Measurements from ENCODE around the gene GNGT2.

GNGT2 gene

DNA sequence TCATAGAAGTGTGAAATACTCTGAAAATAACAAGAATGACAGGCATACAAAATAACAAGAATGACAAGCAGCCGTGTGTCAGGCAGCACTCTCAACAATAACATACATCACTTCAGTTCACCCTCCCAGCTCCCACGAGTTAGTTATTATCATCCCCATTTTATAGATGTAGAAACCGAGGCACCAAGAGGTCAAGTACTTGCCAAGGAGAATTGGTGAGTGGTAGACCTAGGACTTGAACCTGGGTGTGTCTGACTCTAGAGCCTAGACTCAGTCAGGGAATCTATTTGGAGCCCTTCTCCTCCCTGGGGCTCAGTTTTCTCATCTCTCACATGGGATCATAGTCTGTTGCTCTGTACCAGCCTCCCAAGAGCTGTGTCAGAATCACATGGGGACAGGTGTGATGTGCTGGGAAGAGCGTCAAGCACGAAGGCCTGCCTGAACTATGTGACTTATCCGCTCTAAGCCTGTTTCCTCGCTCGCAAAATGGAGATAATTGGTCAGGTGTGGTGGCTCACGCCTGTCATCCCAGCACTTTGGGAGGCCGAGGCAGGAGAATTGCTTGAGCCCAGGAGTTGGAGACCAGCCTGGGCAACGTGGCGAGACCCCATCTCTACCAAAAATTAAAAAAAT is 39.6 kb upstream of the GNGT2 start:
- DNase-seq (ENCODE audit: extremely low read depth, low read depth), result no peak
- TF ChIP-seq, protein P1, sequence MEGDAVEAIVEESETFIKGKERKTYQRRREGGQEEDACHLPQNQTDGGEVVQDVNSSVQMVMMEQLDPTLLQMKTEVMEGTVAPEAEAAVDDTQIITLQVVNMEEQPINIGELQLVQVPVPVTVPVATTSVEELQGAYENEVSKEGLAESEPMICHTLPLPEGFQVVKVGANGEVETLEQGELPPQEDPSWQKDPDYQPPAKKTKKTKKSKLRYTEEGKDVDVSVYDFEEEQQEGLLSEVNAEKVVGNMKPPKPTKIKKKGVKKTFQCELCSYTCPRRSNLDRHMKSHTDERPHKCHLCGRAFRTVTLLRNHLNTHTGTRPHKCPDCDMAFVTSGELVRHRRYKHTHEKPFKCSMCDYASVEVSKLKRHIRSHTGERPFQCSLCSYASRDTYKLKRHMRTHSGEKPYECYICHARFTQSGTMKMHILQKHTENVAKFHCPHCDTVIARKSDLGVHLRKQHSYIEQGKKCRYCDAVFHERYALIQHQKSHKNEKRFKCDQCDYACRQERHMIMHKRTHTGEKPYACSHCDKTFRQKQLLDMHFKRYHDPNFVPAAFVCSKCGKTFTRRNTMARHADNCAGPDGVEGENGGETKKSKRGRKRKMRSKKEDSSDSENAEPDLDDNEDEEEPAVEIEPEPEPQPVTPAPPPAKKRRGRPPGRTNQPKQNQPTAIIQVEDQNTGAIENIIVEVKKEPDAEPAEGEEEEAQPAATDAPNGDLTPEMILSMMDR (IDR thresholded peaks at IDR 0.05; ENCODE audit: low read depth, low read length, missing control alignments), result no peak
- H3K4me3 ChIP-seq (replicated peaks; ENCODE audit: low read depth, low read length), result no peak overlapping the region

DNA sequence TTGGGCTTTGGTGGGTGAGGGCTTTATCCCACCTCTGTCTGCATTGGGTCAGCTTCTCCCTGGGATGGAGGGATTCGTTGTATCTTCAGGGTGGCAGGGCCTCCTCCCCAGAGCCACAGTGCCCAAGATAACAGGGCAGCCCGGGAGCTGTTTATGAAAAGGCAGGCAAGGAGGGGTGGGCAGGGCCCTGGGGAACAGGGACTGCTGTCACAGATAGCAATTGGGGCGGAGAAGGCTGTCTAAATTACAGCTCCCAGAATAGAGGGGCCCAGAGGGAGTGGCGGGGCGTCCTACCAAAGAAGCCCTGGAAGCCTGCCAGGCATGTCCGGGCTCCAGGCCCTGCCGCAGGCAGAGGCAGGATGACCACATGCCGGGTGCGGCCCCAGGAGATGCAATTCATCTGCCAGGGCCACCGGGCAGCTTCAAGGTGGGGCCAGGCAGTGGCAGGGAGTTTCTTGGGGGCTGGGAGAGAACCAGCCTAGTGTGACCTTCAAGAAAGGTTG is 39.0 kb upstream of the GNGT2 start:
- no peak overlapping the region for H3K4me3 ChIP-seq (replicated peaks; ENCODE audit: low read depth, low read length)
- no peak for DNase-seq (ENCODE audit: extremely low read depth, low read depth)
- TF ChIP-seq, protein P1 (IDR thresholded peaks at IDR 0.05; ENCODE audit: low read depth, low read length, missing control alignments), result no peak

DNA sequence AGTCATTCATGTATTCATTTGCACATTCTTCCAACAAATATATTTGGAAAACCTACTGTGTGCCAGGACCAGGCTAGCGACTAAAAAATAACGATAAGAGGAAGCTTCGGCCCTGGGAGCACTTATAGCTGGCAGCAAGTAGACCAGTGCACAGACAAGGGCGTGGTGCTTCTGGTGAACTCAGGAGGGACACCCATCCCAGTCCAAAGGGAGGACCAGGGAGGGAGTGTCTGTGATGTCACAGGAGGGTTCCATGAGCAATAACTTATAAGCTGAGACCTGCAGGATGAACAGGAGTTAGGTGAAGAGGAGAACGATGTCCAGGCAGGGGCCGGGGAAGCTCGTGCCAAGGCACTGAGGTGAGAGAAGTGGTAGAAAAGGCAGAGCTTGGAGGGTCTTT is 37.6 kb upstream of the GNGT2 start:
- H3K4me3 ChIP-seq (replicated peaks; ENCODE audit: low read depth, low read length), result no peak overlapping the region
- no peak for DNase-seq (ENCODE audit: extremely low read depth, low read depth)
- TF ChIP-seq, protein P1 (IDR thresholded peaks at IDR 0.05; ENCODE audit: low read depth, low read length, missing control alignments), result no peak

DNA sequence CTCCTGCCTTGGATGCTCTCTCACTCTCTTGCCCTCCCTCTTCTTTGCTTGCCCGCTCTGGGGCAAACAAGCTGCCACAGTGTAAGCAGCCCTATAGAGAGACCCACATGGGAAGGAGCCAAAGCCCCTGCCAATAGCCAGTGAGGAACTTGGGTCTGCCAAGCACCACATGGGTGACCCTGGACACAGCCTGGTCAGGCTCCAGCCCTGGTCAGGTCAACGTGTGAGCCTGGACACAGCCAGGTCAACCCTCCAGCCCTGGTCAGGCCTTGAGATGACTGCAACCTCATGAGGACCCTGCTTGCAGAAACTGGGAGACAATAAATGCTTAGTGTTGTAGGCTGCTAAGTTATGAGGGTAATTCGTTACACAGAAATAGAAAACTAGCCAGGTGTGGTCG is 34.5 kb upstream of the GNGT2 start:
- no peak for DNase-seq (ENCODE audit: extremely low read depth, low read depth)
- TF ChIP-seq, protein P1 (IDR thresholded peaks at IDR 0.05; ENCODE audit: low read depth, low read length, missing control alignments), result no peak

DNA sequence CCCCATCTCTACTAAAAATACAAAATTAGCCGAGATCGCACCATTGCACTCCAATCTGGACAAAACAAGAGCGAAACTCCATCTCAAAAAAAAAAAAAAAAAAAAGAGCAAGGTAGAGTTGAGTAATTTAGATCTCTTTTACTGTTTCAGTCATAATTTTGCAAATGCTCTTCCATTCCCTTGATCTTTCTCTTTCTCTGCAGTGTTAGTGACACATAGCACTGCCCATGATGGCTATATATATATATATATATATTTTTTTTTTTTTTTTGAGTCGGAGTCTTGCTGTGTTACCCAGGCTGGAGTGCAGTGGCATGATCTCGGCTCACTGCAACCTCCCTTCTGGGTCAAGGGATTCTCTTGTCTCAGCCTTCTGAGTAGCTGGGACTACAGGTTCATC is 32.4 kb upstream of the GNGT2 start:
- no peak for DNase-seq (ENCODE audit: extremely low read depth, low read depth)
- TF ChIP-seq, protein P1 (IDR thresholded peaks at IDR 0.05; ENCODE audit: low read depth, low read length, missing control alignments), result no peak
- no peak overlapping the region for H3K4me3 ChIP-seq (replicated peaks; ENCODE audit: low read depth, low read length)

More for the DNA sequence above, 34.5 kb upstream of the GNGT2 start:
- H3K4me3 ChIP-seq (replicated peaks; ENCODE audit: low read depth, low read length), result no peak overlapping the region

DNA sequence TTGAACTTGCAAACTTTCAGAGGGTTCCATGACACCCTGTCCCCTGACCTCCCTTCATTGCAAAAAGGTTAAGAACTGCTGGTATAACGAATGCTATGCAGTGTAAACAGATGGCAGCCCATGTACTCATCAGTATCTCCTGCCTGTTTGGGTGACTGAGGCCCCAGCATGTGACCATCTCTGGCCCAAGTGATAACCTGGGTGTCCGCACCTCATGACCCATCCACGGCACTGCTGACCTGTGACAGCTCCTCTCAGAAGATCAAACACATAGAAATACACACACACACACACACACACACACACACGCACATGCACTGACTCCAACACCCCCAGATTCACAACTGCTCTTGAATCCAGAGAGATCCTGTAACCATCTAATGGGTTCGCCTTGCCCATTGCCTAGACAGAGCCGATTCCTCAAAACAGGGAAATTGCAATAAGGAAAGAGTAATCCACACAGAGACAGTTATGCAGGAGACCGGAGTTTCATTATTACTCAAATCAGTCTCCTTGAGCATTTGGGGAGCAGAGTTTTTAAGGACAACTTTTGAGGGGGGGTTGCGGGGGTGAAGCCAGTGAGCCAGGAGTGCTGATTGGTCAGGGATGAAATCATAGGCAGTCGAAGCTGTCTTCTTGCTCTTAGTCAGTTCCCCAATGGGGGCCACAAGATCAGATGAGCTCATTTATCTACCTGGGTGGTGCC is 31.5 kb upstream of the GNGT2 start:
- TF ChIP-seq, protein P1 (IDR thresholded peaks at IDR 0.05; ENCODE audit: low read depth, low read length, missing control alignments), result no peak
- H3K4me3 ChIP-seq (replicated peaks; ENCODE audit: low read depth, low read length), result no peak overlapping the region
- no peak for DNase-seq (ENCODE audit: extremely low read depth, low read depth)

Measured in HFF-Myc (cell line).